GM12878 (cell line): Measurements from ENCODE around the gene MGARP.

ENCODE experiments used
- EZH2 ChIP-seq: IDR thresholded peaks from 2 replicates; pipeline ENCODE4 v1.6.1; 2012; ENCODE audit warnings: low read depth, mild to moderate bottlenecking, control low read depth, inconsistent platforms, low read length, borderline replicate concordance; ENCODE audit not compliant: control insufficient read depth
- NKRF ChIP-seq: fragments of 450-650 bp; conservative IDR thresholded peaks from 2 replicates; pipeline ENCODE4 v1.6.1; 2017; ENCODE audit warnings: mild to moderate bottlenecking, moderate library complexity
- RCOR1 ChIP-seq: conservative IDR thresholded peaks from 2 replicates; pipeline ENCODE4 v1.6.1; 2012; ENCODE audit warnings: low read depth, low read length, improper control_type of control experiment
- ZNF274 ChIP-seq: IDR thresholded peaks from one replicate; pipeline ENCODE4 v1.8.0; 2011; ENCODE audit not compliant: insufficient read length, insufficient read depth
- TF ChIP-seq, protein P1 (sequence below), 3 experiments: IDR thresholded peaks in 2 of 3; conservative IDR thresholded peaks in 1 of 3; 2 replicates each; pipeline ENCODE4 v1.5.1; 2011; ENCODE audit warnings: low read depth in 3 of 3, low read length in 3 of 3, mild to moderate bottlenecking in 3 of 3, control low read depth in 2 of 3, moderate library complexity in 2 of 3, inconsistent platforms in 1 of 3, mixed read lengths in 1 of 3; ENCODE audit not compliant: control insufficient read depth in 2 of 3, insufficient read depth in 1 of 3; ENCODE audit errors: extremely low read depth in 1 of 3

GRCh38 chr4:139266583-139267257 lies 13.3 kb downstream of the MGARP start:
- TF ChIP-seq EZH2 (no peak), NKRF (no peak), RCOR1 (0 out of 2 replicates have a peak, but pooled peaks have one; percentile 92), ZNF274 (no peak)
- TF ChIP-seq, protein P1, sequence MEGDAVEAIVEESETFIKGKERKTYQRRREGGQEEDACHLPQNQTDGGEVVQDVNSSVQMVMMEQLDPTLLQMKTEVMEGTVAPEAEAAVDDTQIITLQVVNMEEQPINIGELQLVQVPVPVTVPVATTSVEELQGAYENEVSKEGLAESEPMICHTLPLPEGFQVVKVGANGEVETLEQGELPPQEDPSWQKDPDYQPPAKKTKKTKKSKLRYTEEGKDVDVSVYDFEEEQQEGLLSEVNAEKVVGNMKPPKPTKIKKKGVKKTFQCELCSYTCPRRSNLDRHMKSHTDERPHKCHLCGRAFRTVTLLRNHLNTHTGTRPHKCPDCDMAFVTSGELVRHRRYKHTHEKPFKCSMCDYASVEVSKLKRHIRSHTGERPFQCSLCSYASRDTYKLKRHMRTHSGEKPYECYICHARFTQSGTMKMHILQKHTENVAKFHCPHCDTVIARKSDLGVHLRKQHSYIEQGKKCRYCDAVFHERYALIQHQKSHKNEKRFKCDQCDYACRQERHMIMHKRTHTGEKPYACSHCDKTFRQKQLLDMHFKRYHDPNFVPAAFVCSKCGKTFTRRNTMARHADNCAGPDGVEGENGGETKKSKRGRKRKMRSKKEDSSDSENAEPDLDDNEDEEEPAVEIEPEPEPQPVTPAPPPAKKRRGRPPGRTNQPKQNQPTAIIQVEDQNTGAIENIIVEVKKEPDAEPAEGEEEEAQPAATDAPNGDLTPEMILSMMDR (IDR thresholded peaks at IDR 0.05 in 2 of 3, conservative IDR thresholded peaks at IDR 0.05 in 1 of 3; ENCODE audit: control insufficient read depth in 2 of 3, extremely low read depth in 1 of 3, insufficient read depth in 1 of 3, low read depth in 3 of 3, low read length in 3 of 3), result no peak
